HG03457 (cell line): ENCODE results near the gene GALNS.
"Not testable (repeated sequence)": the region's sequence is repeated elsewhere in the genome, so short reads cannot be mapped to it uniquely, and the experiment has no call there.

Source experiments
- ATAC-seq: cut with Tn5 transposase; IDR thresholded peaks from one replicate; pipeline ENCODE4 v1.9.1; 2021; ENCODE audit warnings: moderate number of reproducible peaks; ENCODE audit not compliant: unreplicated experiment

Gene GALNS

DNA sequence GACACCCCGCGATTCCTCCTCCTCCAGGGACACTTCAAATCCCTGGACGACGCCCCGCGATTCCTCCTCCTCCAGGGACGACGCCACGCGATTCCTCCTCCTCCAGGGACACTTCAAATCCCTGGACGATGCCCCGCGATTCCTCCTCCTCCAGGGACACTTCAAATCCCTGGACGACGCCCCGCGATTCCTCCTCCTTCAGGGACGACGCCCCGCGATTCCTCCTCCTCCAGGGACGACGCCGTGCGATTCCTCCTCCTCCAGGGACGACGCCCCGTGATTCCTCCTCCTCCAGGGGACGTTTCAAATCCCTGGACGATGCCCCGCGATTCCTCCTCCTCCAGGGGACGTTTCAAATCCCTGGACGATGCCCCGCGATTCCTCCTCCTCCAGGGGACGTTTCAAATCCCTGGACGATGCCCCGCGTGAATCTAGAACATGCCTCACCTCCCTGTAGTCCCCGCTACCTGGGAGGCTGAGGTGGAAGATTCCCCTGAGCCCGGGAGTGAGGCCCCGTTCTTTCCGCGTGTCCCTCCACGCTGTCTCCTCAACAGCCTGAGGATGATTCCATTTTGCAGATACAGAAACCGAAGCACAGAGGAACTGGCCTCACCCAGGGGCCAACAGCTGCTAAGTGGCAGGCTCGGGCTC, 33.1 kb upstream of the GALNS start:
- ATAC-seq, result not testable (repeated sequence)

DNA sequence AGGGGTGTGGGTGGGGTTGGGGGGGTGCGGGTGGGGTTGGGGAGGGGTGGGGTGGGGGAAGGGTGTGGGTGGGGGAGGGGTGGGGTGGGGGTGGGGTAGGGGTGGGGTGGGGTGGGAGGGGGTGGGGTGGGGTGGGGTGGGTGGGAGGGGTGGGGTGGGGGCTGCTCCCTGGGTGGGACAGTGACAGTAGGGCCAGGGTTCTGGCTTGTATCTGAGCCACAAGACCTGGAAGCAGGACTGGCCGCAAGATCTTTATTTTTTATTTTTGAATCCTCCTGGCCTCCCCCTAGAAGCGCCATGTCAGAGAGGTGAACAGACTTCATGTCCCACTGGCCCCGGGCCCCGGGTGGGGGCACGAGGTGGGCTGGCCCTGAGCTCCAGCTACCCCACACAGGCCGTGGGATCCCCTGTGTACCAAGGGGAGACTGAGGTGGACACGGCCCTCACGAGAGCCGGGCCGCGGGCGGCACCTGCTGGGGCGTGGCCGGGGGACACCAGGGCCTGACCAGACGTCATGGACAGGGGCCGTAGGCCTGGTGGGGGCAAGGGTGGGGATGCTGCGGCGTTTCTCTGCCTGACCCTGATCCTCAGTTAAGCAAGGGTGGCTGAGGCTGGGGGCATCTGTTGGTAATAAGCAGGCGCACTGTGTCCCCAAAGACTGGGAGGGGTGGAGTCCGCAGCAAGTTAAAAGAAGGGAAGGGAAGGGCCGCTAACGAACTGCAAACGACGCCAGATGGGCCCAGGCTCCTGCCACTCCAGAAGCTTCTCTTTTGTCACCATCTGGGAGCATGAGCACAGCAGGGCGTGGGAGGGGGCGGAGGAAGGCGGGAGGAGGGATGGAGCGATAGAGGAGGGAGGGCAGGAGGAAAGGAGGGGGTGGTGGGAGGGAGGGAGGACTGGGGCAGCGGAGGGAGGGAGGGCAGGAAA, 32.0 kb upstream of the GALNS start:
- ATAC-seq, result no peak

DNA sequence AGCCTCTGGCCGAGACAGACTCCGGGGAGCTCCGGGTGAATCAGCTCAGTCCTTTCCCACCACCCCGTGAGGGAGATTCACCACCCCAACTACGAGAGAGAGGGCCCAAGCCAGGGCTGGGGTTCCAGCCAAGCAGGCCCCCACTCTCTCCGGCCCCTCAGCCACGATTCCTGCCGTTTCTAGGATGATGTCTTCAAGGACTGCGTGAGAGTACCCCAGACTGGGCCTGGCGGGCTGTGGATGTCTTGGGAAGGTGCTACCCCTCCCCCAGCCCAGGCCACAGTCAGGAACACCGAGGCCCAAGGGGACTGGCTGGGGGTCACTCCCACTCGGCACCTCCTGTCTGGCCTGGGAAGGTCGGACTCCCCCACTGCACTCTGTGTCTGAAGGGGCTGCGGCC, 31.3 kb upstream of the GALNS start:
- no peak for ATAC-seq

DNA sequence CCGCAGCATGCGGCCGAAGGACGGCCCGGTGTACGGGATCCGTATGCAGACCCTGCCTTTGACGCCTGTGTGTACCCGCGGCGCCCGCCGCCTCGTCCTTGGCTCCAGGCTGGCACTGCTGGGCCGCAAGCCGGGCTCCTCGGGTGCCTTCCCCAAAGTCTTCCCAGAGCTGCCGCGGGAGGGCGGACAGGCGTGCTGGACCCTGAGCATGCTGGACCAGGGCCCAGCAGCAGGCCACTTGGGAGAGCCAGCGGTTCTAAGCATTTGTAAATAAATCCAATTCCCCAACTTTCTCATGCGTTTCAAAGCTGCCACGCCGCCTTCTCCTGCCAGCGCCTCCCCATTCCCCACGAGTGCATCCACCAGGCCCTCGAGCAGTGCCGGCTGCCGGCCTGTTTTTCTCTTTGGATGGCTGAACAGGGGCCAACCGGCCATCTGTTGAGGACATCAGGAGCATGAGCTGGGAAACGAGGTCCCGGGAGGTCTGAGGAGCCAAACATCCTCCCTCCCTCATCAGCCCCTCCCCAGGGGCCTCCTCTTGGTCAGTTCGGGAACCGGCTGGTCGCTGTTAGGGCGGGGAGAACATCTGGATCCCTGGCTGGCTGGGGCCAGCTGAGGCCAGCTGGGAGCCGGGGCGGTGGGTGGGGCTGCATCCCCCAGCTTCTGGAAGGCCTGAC, 30.2 kb upstream of the GALNS start:
- no peak for ATAC-seq

DNA sequence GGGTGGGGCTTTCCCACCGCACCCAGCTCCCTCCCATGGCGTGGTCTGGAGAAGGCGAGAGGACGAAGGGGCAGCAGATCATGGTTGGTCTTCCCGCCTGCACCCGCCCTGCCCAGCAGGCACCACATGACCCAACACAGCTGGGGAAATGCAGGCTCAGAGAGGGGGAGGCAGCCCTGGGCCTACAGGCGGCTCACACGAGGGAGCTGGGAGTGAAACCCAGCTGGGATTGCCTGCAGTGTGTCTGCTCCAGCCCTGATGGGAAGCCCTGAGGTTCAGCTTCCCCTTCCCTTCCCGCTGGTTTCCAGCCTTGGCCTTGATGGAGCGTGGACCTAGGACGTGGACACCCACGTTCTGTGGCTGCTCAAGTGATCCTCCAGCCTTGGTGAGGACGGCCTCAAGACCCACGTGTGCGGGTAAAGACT, 29.7 kb upstream of the GALNS start:
- ATAC-seq, result no peak

DNA sequence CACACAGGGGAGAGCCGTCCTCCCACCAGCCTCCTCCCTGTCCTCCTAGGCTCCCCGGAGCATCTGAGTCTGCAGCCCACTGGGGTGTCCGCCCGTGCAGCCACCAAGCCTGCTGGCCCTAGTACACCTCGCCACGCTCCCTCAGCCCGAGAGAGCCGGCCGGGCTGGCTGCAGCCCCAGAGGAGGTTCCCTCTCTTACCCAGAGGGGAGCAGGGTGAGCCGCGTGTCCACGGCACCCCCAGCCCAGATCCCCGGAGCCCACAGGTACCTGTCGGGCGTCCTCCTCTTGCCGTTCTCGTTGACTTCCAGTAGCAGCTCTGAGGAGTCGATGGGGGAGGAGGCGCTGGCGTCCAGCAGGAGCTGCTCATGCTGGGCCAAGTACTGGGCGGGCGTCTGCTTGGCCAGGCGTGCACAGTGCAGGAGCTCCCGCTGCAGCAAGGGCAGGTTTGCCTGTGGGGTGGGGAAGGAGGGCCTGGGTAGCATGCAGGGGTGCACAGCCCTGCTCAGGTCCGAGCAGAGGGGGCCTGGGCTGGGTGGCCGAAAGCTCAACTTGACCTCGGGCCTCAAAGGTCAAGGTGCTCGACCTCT, 29.0 kb upstream of the GALNS start:
- ATAC-seq, result no peak

DNA sequence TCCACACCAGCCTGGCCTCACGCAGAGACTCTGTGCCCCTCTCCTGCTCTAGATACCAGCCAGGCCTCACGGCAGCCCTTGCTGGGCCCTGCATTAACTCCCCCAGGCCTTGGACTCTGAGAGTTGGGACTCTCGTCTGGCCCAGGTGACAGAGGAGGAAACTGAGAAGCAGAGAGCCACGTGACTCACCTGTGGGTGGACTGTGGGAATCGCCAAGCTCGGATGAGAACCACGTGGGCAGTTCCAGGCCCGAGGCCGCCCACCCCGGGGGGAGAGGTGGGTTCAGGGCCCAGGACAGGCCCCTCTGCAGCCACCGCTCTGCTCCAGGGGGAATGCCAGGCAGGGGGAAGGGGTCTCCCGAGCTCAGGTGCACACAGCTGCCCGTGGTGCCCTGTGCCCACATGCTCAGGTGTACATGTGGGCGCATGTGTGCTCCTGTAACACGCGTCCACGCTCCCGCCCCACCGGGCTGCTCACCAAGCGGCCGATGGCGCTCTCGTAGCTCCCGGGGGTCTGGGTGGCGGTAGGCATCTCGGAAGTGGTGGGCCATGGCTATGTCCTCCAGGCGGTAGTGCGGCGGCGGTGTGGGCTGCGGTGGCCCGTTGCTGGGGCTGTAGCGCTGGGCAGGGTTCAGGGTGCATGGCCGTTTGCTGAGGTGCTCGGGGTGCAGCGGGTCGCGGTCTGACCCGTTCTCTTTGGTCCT, 28.0 kb upstream of the GALNS start:
- no peak for ATAC-seq

DNA sequence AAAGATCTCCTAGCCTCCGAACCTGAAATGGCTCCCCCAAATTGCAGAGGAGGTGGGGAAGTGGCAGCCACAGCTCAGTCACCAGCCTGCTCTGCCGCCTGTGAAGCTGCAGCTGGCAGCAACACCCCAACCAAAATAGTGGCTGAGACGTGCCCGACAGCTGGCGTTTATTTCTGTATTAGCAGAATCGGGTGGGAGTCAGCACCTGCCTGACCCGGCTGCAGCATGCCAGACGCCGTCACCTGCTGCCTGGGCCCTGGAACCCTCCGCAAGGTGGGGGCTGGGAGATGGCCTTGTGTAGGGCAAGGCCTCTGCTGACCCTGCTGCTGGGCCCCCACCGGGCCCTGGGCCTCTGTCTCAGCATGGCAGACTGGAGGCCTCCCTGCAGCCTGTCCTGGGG, 27.2 kb upstream of the GALNS start:
- ATAC-seq, result no peak

DNA sequence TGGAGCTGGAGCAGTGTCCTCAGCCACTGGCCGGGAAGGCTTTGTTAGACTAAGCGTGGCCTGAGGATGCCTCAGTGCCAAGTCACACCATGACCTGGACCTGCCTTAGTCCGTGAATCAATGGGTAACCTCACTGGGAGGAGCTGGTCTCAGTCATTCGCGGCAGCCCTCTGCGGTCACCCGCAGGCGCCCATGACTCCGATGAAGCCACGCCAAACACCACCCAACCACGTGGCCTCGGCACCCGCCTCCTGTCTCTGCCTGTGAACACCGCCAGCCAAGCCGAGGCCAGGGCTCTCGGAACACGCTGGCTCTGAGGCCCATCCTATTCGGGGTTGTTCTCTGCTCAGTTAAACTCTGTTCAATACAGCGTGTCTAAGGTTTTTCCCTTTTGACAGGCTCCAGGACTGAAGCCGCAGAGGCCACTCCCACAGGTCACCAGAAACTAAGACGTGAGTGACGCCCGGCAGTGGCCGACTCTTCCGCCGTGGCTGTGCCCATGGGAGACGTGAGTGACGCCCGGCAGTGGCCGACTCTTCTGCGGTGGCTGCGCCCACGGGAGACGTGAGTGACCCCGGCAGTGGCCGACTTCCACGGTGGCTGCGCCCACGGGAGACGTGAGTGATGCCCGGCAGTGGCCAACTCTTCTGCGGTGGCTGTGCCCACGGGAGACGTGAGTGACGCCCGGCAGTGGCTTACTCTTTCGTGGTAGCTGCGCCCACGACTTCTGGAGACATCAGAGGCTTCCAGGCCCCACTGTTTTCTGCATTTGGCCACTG, 26.6 kb upstream of the GALNS start:
- ATAC-seq, result no peak

DNA sequence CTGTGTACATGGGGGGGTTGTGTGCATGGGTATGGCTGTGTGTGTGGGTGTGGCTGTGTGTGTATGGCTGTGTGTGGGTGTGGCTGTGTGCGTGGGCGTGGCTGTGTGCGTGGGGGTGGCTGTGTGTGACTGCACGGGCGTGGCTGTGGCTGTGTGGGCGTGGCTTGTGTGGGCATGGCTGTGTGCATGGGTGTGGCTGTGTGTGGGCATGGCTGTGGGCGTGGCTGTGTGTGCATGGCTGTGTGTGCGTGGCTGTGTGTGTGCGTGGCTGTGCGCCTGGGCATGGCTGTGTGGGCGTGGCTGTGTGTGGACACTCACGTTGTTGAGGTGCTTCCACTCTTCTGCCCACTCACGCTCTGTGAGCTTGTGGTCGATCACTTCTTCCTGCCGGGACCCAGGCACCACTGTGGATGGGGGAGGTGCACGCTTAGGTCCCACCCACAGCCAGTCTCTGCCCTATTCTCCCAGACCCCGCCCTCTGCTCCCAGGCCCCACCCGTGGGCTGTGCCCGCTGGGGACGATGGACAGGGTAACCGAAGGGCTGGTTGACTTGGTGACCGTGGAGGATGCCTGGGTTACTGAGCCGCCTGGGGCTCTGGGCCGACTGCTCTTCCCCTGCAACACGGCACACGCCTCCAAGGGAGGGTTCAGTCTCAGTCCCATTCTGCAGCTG, 25.7 kb upstream of the GALNS start:
- ATAC-seq, result no peak

DNA sequence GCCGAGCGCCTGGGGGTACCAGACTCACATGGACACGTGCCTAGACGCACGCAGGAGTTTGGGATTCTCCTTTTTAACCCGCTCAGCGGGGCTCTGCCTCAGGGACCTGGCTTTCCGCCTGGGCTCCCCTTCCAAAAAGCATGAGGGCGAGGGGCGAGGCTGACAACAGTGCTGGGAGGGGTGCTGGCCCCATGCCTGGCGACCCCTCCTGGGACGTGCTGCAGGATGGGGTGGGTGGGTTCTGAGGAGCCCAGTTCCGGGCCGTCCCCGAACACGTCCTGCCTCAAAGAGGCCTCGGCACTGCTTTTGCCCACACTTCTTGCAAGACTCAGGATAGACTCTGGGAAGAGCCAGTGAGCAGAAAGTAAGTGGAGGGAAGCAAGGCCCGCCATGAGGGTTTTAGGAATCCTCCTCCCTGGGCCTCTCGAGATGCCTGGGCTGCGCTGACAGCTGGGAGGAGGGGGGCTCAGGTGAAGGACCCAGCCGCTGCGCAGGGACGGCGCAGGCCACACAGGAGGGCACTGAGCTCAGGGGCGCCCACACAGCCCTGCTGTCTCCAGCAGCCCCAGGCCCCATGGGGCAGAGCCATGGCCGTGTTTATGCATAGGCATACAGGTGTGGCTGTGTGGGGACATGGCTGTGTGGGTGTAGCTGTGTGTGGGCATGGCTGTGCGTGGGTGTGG, 25.1 kb upstream of the GALNS start:
- ATAC-seq, result no peak

DNA sequence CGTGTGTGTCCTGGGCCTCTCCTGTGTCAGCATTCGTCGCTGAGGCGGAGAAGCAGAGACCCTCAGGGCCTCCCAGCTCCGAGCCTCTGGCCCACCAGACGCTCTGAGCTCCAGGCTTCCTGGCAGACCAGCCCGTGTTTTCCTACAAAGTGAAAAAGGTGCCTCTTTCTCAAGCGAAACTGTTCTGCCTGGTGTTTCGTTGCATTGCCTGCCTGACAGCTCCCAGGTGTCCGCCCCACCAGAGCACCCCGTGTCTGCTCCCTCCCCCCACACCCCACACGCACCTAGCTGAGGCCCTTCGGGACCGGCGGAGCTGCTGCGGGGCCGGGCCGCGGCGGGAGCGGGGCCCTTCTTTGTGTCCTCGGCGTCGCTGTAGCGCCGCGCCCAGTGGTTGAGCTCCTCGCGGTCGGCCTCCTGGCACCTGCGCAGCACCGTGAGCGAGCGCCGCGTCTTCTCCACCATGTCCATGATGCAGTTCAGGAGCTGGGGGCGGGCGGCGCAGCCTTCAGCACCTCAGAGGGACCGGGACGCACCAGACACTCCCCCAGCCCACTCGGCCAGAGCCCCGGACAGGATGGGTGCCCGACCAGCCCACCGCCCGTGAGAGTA, 24.4 kb upstream of the GALNS start:
- no peak for ATAC-seq

DNA sequence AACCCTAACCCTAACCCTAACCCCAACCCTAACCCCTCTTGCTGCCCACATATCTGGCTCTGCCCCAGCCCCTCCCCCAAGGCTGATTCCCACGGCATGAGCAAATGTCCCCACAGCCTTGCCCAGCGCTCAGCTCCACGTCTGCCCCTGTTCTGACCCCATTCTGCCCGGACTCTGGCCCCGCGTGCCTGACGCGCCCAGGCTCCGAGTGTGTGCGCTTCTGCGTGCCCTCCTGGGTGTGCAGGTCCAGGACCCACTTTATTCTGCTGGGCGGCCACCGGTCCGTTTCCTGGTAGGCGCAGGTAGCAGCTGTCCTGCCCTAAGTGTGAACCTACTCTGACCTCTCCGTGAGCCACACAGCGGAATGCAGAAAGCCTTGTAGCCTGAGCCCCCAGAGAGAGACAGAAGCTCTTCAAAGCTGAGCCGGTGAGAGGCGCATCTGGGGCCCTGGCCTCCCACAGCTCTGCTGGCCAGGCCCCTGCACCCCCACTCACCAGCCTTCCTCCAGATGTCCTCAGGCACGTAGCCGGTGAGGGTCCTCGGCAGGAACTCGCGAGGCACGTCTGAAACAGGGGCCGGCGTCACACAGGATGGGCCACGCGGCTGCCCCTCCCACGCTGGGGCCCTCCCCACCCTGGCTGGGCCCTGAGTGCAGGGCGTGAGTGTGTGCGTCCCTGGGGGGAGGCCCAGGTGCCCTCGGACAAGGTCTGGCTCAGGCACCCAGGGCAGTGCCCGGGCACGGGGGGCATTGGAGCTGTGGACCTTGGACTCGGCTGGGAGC, 23.7 kb upstream of the GALNS start:
- no peak for ATAC-seq

DNA sequence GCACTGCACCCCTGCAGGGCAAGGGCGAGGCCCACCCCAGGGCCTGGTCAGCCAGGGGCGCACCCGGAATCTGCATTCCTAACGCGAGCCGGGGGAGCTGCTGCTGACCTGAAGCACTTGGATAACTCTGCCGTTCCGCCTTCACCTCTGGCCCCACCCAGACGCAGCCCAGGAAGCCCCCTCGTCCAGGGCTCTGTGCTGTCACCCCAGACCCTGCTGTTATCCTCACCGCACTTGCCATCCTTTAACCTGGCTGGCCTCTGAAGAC, 23.0 kb upstream of the GALNS start:
- ATAC-seq, result no peak

DNA sequence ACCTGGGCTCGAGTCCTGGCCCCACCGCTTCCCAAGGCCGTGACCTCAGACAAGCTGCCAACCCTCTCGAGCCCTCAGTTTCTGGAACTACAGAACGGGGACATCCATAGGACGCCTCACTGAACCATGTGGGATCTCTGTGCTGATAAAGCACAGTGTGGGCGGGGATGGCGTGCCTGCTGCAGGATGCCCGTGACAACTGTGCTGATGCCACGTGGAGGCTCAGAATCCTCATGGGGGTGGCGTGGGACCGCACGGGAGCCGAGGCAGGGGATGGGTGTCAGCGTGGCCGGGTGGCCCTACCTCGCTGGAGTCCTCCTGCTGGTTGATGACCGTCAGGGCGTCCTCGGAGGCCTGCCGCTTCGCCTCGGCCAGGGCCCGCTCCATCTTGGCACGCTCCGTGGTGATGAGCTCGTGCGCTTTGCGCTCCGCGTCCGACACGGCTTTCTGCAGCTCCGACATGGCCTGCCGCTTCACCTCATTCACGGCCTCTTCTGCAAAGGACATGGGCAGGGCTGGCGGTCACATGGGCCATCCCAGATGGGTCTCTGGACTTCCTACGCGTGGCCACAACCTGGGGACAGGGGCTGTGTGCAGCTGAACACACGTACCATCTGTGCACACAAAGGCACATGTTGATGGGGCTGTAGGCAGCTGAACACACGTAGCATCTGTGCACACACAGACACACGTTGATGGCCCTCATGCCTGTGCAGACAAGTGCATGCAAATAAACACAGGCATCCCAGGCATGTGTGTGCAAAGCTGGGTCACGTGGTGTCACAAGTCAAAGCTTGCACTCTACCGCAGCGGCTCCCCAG, 22.4 kb upstream of the GALNS start:
- no peak for ATAC-seq

DNA sequence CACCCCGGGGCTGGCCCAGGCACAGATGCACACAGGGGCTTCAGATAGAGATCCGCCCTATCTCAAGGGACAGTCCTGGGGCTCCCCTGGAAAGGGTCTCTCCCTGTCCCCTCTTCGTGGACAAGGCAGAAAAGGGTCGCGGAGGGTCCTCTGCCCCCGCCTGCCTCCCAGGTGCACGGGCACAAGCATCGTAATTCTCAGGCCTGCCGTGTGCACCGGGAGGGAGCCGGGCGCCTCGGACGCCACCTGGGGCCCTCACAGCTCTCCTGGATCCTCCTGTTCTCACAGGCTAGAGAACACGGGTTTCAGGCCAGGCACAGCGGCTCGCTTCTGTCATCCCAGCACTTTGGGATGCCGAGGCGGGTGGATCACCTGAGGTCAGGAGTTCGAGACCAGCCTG, 21.6 kb upstream of the GALNS start:
- no peak for ATAC-seq
